ENCODE measurements around the gene CDKN2B-AS1. TPM values are rescaled to one million over a fixed set of nuclear protein-coding genes. Genes with fewer than 3 reads are reported as not detected.
"Not testable (repeated sequence)": the region's sequence is repeated elsewhere in the genome, so short reads cannot be mapped to it uniquely, and the experiment has no call there.

Gene CDKN2B-AS1
- polyA plus RNA-seq (2012; ENCODE audit: insufficient read depth, insufficient read length): not detected

GRCh38 chr9:21994556-21995005 lies at the start of gene CDKN2B-AS1:
TSS of gene CDKN2B-AS1 (plus strand) at chr9:21994791.
- no peak for DNase-seq (ENCODE audit: low read depth, low spot score)
- no peak within 1 kb of the TSS for H3K4me3 ChIP-seq (ENCODE audit: low read length)

DNA sequence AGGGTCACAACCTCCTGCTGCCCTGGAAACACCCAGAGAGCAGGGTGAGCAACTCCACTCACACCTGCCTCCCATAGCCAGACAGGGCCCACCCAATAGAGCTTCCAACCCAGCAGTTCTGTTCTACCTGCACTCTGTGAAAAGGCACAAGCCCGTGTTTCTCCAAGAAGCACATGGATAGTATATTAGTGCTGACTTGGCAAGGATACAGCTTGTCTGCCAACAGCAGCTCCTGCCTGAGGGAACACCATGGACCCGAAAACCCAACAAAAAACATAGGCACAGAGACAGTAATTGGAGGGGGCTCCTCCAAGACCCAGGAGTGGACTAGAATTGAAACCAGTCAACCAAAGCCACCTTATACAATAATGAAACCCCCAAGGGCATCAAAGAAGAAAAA lies 49.0 kb upstream of the CDKN2B-AS1 start:
- no peak overlapping the region for H3K4me3 ChIP-seq (ENCODE audit: low read length)
- no peak for DNase-seq (ENCODE audit: low read depth, low spot score)

GRCh38 chr9:21958833-21959232 lies 35.8 kb upstream of the CDKN2B-AS1 start:
- DNase-seq (ENCODE audit: low read depth, low spot score): no peak

GRCh38 chr9:21959268-21959667 lies 35.3 kb upstream of the CDKN2B-AS1 start:
- not testable (repeated sequence) for H3K4me3 ChIP-seq (ENCODE audit: low read length); DNase-seq (ENCODE audit: low read depth, low spot score)

More at GRCh38 chr9:21958833-21959232, 35.8 kb upstream of the CDKN2B-AS1 start:
- H3K4me3 ChIP-seq (ENCODE audit: low read length): no peak overlapping the region

- no peak overlapping the region for H3K4me3 ChIP-seq (ENCODE audit: low read length)
- DNase-seq (ENCODE audit: low read depth, low spot score): no peak
These were observed 33.0 kb upstream of the CDKN2B-AS1 start for GRCh38 chr9:21961569-21961968.

DNA sequence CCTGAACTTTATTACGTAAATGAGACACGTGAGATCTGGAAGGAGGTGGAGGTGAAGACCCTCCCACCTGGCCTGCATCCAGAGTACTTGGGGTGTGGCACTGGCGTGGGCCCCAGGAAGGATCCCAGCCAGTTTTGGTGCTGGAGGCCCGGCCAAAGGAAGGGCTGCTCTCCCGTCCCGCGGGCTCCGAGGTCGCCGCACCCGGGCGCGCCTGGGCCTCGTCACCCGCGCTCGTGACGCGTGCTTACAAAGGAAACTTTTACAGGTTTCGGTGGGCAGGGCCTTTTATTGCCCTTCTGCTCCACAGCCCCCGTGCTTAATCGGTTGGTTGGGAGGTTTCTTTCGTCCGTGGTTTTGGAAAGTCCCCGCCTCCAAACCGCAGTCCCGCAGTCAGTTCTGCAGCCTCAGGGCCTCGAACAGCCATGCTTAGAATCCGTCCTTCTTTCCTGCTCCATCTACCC lies 29.6 kb upstream of the CDKN2B-AS1 start:
- H3K4me3 ChIP-seq (ENCODE audit: low read length): no peak overlapping the region
- DNase-seq (ENCODE audit: low read depth, low spot score): no peak

GRCh38 chr9:21965401-21965951 lies 29.1 kb upstream of the CDKN2B-AS1 start:
- H3K4me3 ChIP-seq (ENCODE audit: low read length): no peak overlapping the region
- DNase-seq (ENCODE audit: low read depth, low spot score): no peak

GRCh38 chr9:21966140-21966851 lies 28.3 kb upstream of the CDKN2B-AS1 start:
- H3K4me3 ChIP-seq (ENCODE audit: low read length): no peak overlapping the region

GRCh38 chr9:21967169-21967568 lies 27.4 kb upstream of the CDKN2B-AS1 start:
- H3K4me3 ChIP-seq (ENCODE audit: low read length): no peak overlapping the region
- no peak for DNase-seq (ENCODE audit: low read depth, low spot score)

More at GRCh38 chr9:21966140-21966851, 28.3 kb upstream of the CDKN2B-AS1 start:
- no peak for DNase-seq (ENCODE audit: low read depth, low spot score)

- no peak overlapping the region for H3K4me3 ChIP-seq (ENCODE audit: low read length)
- no peak for DNase-seq (ENCODE audit: low read depth, low spot score)
These were observed 26.9 kb upstream of the CDKN2B-AS1 start for GRCh38 chr9:21967702-21968101.

GRCh38 chr9:21968331-21969010 lies 26.1 kb upstream of the CDKN2B-AS1 start:
- DNase-seq (ENCODE audit: low read depth, low spot score): no peak
- H3K4me3 ChIP-seq (ENCODE audit: low read length): no peak overlapping the region

DNA sequence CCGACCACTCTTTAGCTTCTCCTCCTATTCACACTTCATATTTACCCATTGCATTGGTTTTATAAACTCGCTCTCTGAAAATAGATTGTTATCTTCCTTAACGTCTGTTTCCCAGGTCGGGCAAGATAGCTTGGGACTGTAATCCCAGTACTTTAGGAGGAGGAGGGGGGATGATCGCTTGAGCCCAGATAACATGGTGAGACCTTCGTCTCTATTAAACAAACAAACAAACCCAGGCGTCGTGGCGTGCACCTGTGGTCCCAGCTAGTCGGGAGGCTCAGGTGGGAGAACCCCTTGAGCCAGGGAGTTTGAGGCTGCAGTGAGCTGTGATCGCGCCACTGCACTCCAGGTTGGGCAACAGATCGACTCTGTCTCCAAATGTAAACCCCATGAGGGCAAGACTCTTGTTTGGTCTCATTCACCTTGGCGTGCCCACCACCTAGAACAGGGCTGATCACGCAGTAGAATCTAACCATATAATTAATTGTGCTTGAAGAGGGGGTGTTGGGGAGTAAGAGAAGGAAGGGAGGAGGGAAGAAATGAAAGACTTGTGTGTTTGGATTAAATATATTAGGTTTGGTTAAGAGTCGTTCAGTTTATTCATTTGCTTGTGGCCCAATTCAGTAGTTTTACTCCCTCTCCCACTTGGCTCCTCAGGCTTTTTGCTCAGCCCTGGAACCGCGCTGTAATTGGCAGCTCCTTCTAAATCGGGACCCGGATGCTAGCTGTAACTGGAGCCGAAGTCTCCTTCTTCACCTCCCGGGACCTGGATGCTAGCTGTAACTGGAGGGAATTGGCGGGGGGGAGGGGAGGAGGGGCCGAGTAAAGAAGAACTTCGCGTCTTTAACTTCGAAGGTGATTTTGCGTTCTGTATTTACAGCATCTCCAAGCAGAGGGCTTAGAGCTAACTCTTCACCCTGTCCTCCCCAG lies 25.3 kb upstream of the CDKN2B-AS1 start:
- DNase-seq (ENCODE audit: low read depth, low spot score): no peak
- H3K4me3 ChIP-seq (ENCODE audit: low read length): no peak overlapping the region

GRCh38 chr9:21969951-21970799 lies 24.4 kb upstream of the CDKN2B-AS1 start:
- H3K4me3 ChIP-seq (ENCODE audit: low read length): no peak overlapping the region
- no peak for DNase-seq (ENCODE audit: low read depth, low spot score)

DNA sequence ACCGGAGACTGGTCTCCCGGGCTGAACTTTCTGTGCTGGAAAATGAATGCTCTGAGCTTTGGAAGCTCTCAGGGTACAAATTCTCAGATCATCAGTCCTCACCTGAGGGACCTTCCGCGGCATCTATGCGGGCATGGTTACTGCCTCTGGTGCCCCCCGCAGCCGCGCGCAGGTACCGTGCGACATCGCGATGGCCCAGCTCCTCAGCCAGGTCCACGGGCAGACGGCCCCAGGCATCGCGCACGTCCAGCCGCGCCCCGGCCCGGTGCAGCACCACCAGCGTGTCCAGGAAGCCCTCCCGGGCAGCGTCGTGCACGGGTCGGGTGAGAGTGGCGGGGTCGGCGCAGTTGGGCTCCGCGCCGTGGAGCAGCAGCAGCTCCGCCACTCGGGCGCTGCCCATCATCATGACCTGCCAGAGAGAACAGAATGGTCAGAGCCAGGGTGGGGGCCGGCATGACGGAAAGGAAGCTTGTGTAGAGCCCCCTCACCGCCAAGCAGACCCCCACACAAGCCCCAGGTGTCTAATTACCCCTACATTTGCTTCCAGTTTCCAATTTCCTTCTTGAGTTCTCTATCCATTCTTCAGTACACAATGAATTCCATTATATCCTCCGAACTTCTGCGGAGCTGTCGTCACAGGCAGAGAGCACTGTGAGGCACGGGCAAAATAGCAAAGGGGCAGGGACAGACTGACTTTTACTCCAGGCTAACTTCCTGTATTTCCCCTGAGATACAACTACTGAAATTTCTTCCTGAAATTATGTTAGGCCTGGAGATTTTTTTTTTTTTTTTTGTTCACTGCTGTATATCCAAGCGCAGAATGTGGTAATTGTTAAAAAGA lies 23.6 kb upstream of the CDKN2B-AS1 start:
- no peak for DNase-seq (ENCODE audit: low read depth, low spot score)
- no peak overlapping the region for H3K4me3 ChIP-seq (ENCODE audit: low read length)

- H3K4me3 ChIP-seq (ENCODE audit: low read length): no peak overlapping the region
- no peak for DNase-seq (ENCODE audit: low read depth, low spot score)
These were observed 22.2 kb upstream of the CDKN2B-AS1 start for GRCh38 chr9:21972361-21972760.

DNA sequence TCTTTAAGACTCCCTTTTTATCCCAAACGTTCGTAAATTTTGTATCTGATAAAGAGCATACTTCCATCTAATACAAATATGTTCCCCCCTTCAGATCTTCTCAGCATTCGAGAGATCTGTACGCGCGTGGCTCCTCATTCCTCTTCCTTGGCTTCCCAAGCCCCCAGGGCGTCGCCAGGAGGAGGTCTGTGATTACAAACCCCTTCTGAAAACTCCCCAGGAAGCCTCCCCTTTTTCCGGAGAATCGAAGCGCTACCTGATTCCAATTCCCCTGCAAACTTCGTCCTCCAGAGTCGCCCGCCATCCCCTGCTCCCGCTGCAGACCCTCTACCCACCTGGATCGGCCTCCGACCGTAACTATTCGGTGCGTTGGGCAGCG lies 20.3 kb upstream of the CDKN2B-AS1 start:
- DNase-seq (ENCODE audit: low read depth, low spot score): no peak
- H3K4me3 ChIP-seq (ENCODE audit: low read length): no peak overlapping the region

- no peak overlapping the region for H3K4me3 ChIP-seq (ENCODE audit: low read length)
- no peak for DNase-seq (ENCODE audit: low read depth, low spot score)
These were observed 19.7 kb upstream of the CDKN2B-AS1 start for GRCh38 chr9:21974722-21975409.
